ENCODE results near the gene AOPEP.

- TF ChIP-seq POLR2A (IDR thresholded peaks at IDR 0.05) (no peak), CTCF (IDR thresholded peaks at IDR 0.05 in 8 of 11, conservative IDR thresholded peaks at IDR 0.05 in 3 of 11) (no peak)
Observed at GRCh38 chr9:94853887-94854286, 127.4 kb downstream of the AOPEP start.

Data from spleen (tissue), 7 donors.